GM21737 (cell line): ENCODE data around the gene KAT8.

Experiments
- ATAC-seq: cut with Tn5 transposase; IDR thresholded peaks from one replicate; pipeline ENCODE4 v1.9.1; 2021; ENCODE audit warnings: mild to moderate bottlenecking, moderate library complexity; ENCODE audit not compliant: unreplicated experiment

The KAT8 gene

DNA sequence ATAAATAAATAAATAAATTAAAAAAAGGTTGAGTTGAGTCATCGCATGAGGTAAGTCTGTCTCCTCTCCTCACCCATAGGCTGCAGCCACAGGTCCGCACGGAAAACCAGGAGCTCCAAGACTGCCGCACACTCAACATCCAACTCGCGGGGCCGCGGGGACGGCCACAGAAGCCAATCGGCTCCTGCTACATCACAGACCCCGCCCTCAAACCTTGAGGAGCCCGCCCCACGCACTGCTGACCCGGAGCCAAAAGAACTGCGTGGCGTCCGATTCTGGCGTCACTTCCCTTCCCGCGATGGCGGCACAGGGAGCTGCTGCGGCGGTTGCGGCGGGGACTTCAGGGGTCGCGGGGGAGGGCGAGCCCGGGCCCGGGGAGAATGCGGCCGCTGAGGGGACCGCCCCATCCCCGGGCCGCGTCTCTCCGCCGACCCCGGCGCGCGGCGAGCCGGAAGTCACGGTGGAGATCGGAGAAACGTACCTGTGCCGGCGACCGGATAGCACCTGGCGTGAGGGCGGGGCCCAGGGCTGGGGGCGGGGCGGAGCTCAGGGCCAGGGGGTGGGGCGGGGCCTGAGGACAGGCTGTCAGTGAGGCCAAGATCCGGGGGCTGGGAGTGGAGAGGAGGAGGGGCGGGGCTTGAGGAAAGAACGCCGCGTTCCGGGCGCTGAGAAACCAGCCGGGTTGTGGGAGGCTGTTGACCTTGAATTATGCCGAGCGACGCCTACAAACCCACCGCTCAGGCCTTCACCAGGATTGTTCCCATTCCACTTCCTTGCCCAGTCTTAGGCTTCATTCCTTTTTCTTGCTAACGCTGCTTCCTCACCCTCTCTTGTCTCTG lies at the start of gene KAT8:
TSS of gene KAT8 (plus strand) at position 281 of the 839 bp plus-strand sequence. CDS start at position 299, 18 bp downstream.
- ATAC-seq = peak; percentile 86

GRCh38 chr16:31071861-31072260 lies 45.6 kb upstream of the KAT8 start:
- no peak for ATAC-seq

DNA sequence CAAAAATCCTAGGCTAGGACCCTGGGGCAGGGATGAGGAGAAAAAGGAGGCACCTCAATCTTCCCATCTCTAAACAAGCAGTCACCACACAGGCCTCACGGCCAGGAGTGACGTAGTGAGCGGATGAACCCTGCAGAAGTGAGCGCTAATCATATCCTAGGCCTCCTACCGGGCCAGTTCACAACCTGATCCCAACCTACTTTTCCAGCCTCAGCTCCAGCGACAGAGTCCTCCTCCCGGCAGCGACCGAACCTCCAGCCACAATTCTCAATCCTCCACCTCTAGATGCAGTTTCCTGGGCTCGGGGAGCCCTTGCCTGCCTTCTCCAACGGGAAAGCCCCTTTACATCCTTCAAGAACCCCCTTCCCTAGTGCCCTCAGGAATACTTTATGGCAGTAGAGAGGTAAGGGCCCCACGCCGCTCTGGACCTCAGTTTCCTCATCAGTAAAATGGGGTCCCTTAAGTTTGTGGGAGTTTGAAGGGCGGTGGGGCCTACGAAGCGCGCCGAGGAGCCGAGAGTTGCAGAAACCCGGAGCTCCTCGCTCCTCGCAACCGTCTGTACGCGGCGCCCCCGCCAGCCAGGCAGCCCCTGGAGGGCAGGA lies 44.8 kb upstream of the KAT8 start:
- no peak for ATAC-seq

DNA sequence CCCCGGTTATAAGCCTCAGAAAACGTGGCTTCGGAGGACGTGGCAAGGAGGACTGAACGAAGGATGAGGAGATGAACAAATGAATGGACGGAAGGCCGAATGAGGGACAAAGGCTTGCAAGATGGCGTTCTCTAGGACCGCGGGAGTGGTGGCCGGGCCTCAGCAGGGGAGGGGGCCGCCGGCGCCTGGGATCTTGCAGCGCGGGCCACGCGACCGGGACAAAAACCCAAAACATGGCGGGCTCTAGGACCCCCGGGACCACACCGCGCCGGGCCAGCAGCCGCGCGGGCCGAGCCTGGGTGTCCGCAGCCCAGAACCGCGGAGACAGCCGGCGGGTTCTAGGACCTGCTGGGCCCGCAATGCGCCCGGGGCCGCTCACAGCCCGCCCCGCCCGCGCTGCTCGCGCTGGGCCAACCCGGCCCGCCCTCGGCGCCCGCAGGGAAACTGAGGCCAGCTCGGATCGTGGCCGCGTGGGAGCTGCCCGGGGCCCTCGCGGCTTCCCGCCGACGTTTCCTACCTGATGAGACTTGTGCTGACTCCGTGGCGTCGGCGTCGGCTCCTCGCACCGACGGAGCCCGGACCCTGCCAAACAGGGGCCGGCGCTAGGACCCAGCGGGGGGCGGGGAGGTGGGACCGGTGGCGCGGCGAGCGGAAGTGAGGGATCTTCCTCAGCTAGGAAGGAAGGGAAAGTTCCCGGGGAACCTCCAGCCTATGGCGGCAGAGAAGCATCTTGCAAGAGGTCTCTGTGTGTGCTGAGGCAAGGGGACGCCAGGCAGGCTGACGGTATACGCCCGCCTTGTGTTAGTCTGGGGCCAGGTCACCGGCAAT lies 44.1 kb upstream of the KAT8 start:
- ATAC-seq = peak; percentile 45

DNA sequence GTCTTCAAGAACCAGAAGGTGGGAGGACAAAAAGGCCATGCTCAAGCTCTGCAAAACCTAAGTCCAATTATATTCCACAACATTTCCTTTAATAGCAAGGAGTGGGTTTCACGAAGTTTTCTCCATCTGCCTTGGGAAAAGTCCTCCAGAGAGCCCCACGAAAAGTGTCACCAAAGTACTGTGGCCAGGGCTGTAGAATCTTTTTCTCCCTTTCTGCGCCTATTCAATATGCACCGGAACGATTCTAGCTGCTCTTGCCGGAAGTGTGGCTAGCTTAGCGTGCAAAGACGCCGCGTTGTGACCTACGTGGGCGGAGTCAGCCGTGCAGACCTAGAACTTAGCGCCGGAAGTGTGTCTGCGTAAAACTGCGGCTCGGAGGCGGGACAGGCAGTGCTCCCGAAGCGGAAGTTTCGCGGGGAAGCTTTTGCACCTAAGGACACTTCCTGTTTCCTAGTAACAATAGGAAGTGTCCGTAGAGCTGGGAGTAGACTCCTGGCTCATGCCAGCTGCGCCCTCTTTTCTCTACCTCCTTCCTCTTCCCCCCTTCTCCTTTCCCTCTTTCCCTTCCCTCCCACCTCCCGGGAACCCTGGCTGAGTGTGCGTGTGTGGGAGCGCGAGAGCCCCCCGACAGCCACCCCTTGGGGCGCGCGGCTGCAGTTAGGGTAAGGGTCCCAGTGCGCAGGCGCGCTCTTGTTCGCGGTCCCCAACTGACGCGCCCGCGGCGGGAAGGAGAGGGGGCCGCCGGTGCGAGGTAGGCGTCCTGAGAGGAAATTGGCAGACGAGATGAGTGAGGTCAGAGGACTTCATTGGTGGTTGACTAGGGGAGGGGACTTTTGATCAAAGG lies 43.3 kb upstream of the KAT8 start, which contains the start of the genes ZNF646 and ZNF668:
TSS of gene ZNF646 (plus strand) at position 453 of the 844 bp plus-strand sequence. CDS start 1,903 bp downstream, outside the sequence.
TSS of gene ZNF668 (minus strand) at position 271 of the 844 bp plus-strand sequence. CDS start 9,781 bp downstream, outside the sequence.
- ATAC-seq = peak; percentile 69

DNA sequence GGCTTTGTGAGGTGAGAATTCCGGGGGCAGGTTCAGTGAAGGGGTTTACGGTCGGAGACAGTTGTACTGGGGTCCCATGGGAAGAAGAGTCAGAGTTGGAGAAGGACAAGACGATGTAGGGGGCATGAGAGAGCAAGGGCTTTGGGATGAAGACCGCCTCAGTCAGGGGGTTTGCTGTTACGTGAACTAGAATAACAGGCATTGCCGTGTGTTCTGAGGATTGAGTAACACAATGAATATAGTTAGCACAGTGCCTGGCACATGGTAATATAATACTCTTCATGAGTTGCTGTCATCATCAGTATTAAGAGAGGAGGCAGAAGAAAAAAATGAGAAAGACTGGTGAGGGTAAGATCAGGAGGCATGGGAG lies 42.7 kb upstream of the KAT8 start:
- no peak for ATAC-seq

- ATAC-seq = no peak
Observed at GRCh38 chr16:31076319-31076718, 41.1 kb upstream of the KAT8 start.

GRCh38 chr16:31077024-31077423 lies 40.4 kb upstream of the KAT8 start:
- ATAC-seq = no peak

- ATAC-seq = no peak
Observed at GRCh38 chr16:31077592-31078396, 39.7 kb upstream of the KAT8 start.

GRCh38 chr16:31078597-31079341 lies 38.7 kb upstream of the KAT8 start:
- no peak for ATAC-seq

GRCh38 chr16:31079342-31079944 lies 38.0 kb upstream of the KAT8 start:
- no peak for ATAC-seq

DNA sequence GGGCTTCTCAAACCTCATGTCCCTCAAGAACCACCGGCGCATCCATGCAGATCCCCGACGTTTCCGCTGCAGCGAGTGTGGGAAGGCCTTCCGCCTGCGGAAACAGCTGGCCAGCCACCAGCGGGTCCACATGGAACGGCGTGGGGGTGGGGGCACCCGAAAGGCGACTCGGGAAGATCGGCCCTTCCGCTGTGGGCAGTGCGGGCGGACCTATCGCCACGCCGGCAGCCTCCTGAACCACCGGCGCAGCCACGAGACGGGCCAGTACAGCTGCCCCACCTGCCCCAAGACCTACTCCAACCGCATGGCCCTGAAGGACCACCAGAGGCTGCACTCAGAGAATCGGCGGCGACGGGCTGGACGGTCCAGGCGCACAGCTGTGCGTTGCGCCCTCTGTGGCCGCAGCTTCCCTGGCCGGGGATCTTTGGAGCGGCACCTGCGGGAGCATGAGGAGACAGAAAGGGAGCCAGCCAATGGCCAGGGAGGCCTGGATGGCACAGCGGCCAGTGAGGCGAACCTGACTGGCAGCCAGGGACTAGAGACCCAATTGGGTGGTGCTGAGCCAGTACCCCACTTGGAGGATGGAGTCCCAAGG lies 37.3 kb upstream of the KAT8 start:
- no peak for ATAC-seq

- ATAC-seq = no peak
Observed at GRCh38 chr16:31080756-31081419, 36.6 kb upstream of the KAT8 start.

DNA sequence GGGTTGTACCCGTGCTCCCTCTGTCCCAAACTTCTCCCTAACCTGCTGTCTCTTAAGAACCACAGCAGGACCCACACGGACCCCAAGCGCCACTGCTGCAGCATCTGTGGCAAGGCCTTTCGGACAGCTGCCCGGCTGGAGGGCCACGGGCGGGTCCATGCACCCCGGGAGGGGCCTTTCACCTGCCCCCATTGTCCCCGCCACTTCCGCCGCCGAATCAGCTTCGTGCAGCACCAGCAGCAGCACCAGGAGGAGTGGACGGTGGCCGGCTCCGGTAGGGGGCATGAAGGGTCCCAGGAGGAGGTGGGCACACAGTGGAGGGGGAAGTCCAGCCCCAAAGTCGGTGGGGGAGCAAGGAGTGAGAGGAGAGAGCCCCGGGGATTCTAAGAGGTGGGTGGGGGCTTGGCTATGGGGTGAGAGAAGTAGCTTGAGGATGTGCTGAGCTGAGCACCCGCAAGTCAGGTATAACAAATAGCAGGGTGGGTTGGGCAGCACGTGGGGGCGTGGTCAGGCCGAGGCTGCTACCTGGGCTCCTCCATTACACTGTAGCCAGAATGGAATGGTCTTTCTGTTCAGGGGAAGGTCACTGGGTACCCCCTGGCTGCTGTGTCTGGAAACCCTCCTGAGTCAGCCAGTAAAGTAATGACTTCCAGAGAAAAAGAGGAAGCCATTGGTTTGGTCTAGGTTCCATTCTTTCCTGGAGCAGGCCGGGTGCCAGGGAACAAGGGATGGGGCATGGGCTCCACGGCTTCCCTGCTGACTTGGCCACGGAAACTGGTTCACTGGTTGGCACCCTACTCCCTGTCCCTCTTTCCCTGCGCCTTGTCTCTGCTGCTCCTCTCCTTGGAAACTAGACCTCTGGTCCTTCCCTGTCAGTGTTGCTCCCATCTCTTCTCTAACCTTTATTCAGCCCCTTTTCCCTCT lies 35.8 kb upstream of the KAT8 start:
- no peak for ATAC-seq

DNA sequence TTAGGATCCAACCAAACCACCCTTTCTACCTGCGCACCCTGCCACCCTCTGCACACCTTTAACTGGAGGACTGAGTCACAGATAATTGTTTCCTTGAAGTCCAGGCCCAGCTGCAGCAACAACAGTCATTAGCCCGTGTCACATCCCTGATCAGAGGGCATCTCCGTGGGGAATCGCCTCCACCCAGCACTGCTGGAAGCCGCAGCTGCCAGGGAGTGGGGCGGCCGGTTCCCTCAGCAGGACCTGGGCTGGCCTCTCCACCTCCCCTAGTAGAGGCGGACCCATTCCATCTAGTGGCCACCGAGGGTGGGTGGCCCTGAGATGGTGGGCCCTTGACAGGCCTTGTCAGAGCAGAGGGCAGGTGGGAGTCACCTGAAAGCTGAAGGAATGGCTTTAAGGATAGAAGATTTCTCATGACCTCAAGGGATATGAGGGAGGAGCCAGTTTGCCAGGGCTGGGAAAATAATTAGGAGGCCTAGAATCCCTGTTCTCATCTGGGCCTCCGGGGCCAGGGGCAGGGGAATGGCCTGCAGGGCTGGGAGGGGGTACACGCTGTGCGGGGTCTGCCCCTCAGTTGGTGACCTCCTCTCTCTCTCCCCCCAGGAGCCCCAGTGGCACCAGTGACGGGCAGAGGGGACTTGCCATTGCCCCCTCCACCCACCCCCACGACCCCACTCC lies 35.0 kb upstream of the KAT8 start:
- ATAC-seq = no peak

- no peak for ATAC-seq
Observed at GRCh38 chr16:31083081-31083480, 34.4 kb upstream of the KAT8 start.
